Left renal cortex interstitium (tissue), 4 donors: ENCODE results near the gene TRMT11. TPM values are rescaled to one million over a fixed set of nuclear protein-coding genes. Genes with fewer than 3 reads are reported as not detected.

Source experiments
- DNase-seq, 4 donors: peaks; one replicate each; pipeline ENCODE4 v3.0.0-alpha.2; 2013; ENCODE audit warnings: low read depth in 4 of 4, low spot score in 2 of 4, missing footprints in 1 of 4
- polyA plus RNA-seq, 4 donors: library from polyadenylated mRNA; unstranded; fragments of 120-200 nt; gene quantifications; one replicate each; pipeline ENCODE4 v1.2.1, GENCODE V29; 2013; ENCODE audit not compliant: insufficient read length in 4 of 4

The TRMT11 gene
- polyA plus RNA-seq, 4 donors, result 26.3 to 35.3 (median 32.1) TPM

GRCh38 chr6:126071000-126071647 lies 84.8 kb downstream of the TRMT11 start:
- no peak for DNase-seq

- DNase-seq, result no peak
Observed at GRCh38 chr6:126072172-126072571, 85.8 kb downstream of the TRMT11 start.

GRCh38 chr6:126072834-126073233 lies 86.5 kb downstream of the TRMT11 start:
- no peak for DNase-seq

- DNase-seq, result no peak
Observed at GRCh38 chr6:126075335-126076071, 89.2 kb downstream of the TRMT11 start.

- DNase-seq, result no peak
Observed at GRCh38 chr6:126076992-126077664, 90.8 kb downstream of the TRMT11 start.

GRCh38 chr6:126077810-126078776 lies 91.8 kb downstream of the TRMT11 start:
- DNase-seq, result no peak

- no peak for DNase-seq
Observed at GRCh38 chr6:126083875-126084274, 97.5 kb downstream of the TRMT11 start.

- no peak for DNase-seq
Observed at GRCh38 chr6:126086560-126086959, 100.2 kb downstream of the TRMT11 start.

Other genes starting within 250 kb of the TRMT11 start
- 1 to 10 TPM; 7.0 to 8.0 (median 7.5) TPM for gene HEY2, start 236.9 kb upstream of the TRMT11 start, polyA plus RNA-seq
- 10 to 100 TPM; 33.7 to 71.3 (median 53.5) TPM for gene NCOA7, start 195.6 kb upstream of the TRMT11 start, polyA plus RNA-seq
- 10 to 100 TPM; 27.8 to 36.7 (median 33.8) TPM for gene HINT3, start 29.8 kb upstream of the TRMT11 start, polyA plus RNA-seq